K562 (cell line): Measurements from ENCODE around the gene IMMP1L. TPM values are rescaled to one million over a fixed set of nuclear protein-coding genes. Genes with fewer than 3 reads are reported as not detected.

ENCODE experiments used
- ATAC-seq: fragments of 200-7000 bp; cut with Tn5 transposase; 3 replicates; pipeline ENCODE4 v1.9.1; 2020; ENCODE audit warnings: moderate library complexity
- BruUV-seq: library from RNA; stranded (reverse); fragments of 400-500 nt; replicated peaks from 2 replicates; lab custom pipeline; 2021; lab: Mats Ljungman, UMichigan
- CTCF ChIA-PET: fragments of 300-600 bp; formaldehyde crosslinking; extraction: SDS; loops from one replicate; lab custom pipeline; 2021; ENCODE audit warnings: low intra/inter-chr PET ratio; lab: Yijun Ruan, JAX
- POLR2A ChIA-PET: fragments of 300-600, 350-650 bp; sonication (Branson Sonifier 250); formaldehyde crosslinking; extraction: SDS; loops from one replicate; lab custom pipeline; 2021; ENCODE audit warnings: antibody characterized with exemption, inconsistent platforms; lab: Yijun Ruan, JAX
- DNase-seq, 4 experiments: peaks; one replicate each; pipeline versions ENCODE4 v3.0.0 to v3.0.0-alpha.2; 2011 to 2018; ENCODE audit warnings: low spot score in 3 of 4, mixed read lengths in 3 of 4; ENCODE audit errors: extremely low read depth in 1 of 4
- FAIRE-seq: peaks from 2 replicates; lab custom pipeline; 2011; peaks lifted over from hg19 to GRCh38; lab: Jason Lieb, UNC
- H2AFZ ChIP-seq: 2 replicates; pipeline ENCODE4 v1.6.0; 2011; ENCODE audit warnings: low read depth, low read length, control low read depth, inconsistent platforms
- H3K27ac ChIP-seq: fragments of 200-600 bp; 3 replicates; pipeline ENCODE4 v1.8.0; 2011; ENCODE audit warnings: low read depth, mild to moderate bottlenecking, control low read depth, inconsistent platforms, low read length, moderate library complexity, mixed read lengths; ENCODE audit errors: extremely low read depth
- H3K27me3 ChIP-seq, 2 experiments: fragments of 300-600 bp in 1 of 2; 2 replicates in 1 of 2; 3 replicates in 1 of 2; pipeline versions ENCODE4 v1.6.0 to v1.8.0; 2011; ENCODE audit warnings: inconsistent platforms in 2 of 2, low read length in 2 of 2, mild to moderate bottlenecking in 1 of 2, mixed read lengths in 1 of 2, moderate library complexity in 1 of 2; ENCODE audit not compliant: control insufficient read depth in 2 of 2, insufficient read depth in 2 of 2
- H3K36me3 ChIP-seq: fragments of 300-600 bp; 3 replicates; pipeline ENCODE4 v1.8.0; 2011; ENCODE audit warnings: mild to moderate bottlenecking, low read length, inconsistent platforms; ENCODE audit not compliant: control insufficient read depth, insufficient read depth
- H3K4me1 ChIP-seq, 2 experiments: fragments of 200-600 bp in 1 of 2; replicated peaks in 1 of 2; 2 replicates in 1 of 2; 3 replicates in 1 of 2; pipeline versions ENCODE4 v1.5.1 to v1.8.0; 2011; ENCODE audit warnings: inconsistent platforms in 2 of 2, low read length in 2 of 2, mild to moderate bottlenecking in 1 of 2, mixed read lengths in 1 of 2, moderate library complexity in 1 of 2; ENCODE audit not compliant: control insufficient read depth in 2 of 2, insufficient read depth in 2 of 2
- H3K4me2 ChIP-seq: 2 replicates; pipeline ENCODE4 v1.6.1; 2011; ENCODE audit warnings: low read length, control low read depth, inconsistent platforms, mixed read lengths; ENCODE audit not compliant: insufficient read depth
- H3K4me3 ChIP-seq: fragments of 200-600 bp; sonication (generic), shearing (Covaris generic); 2 replicates; pipeline ENCODE4 v1.5.1; 2016; ENCODE audit warnings: control low read depth, inconsistent platforms
- H3K79me2 ChIP-seq: fragments of 200-600 bp; 3 replicates; pipeline ENCODE4 v1.8.0; 2011; ENCODE audit warnings: low read length, inconsistent platforms; ENCODE audit not compliant: control insufficient read depth, insufficient read depth
- H3K9ac ChIP-seq, 2 experiments: 2 replicates each; pipeline versions ENCODE4 v1.6.0 to v1.6.1; 2011; ENCODE audit warnings: low read depth in 2 of 2, low read length in 2 of 2, control low read depth in 1 of 2, inconsistent platforms in 1 of 2, mild to moderate bottlenecking in 1 of 2, mixed read lengths in 1 of 2; ENCODE audit not compliant: insufficient read depth in 1 of 2
- H3K9me1 ChIP-seq: one replicate; pipeline ENCODE4 v1.6.0; 2011; ENCODE audit warnings: inconsistent platforms, mild to moderate bottlenecking, low read length, moderate library complexity; ENCODE audit not compliant: control insufficient read depth, insufficient read depth
- H3K9me3 ChIP-seq: replicated peaks from 2 replicates; pipeline ENCODE4 v1.5.1; 2011; ENCODE audit warnings: low read depth, low read length, inconsistent platforms; ENCODE audit not compliant: control insufficient read depth, insufficient read depth
- H4K20me1 ChIP-seq: replicated peaks from 2 replicates; pipeline ENCODE4 v1.6.1; 2011; ENCODE audit warnings: low read length, inconsistent platforms, mixed read lengths; ENCODE audit not compliant: control insufficient read depth, insufficient read depth
- ESRRA ChIP-seq: fragments of 450-650 bp; IDR thresholded peaks from 2 replicates; pipeline ENCODE4 v1.6.1; 2014; ENCODE audit warnings: low read depth, mild to moderate bottlenecking, moderate library complexity, borderline replicate concordance
- JUND ChIP-seq, 2 experiments: IDR thresholded peaks; 2 replicates in 1 of 2; 3 replicates in 1 of 2; pipeline ENCODE4 v1.6.1; 2011; ENCODE audit warnings: borderline replicate concordance in 2 of 2, low read depth in 2 of 2, low read length in 2 of 2, improper control_type of control experiment in 1 of 2, missing biosample characterization in 1 of 2, missing genetic modification characterization in 1 of 2, missing genetic modification reagents in 1 of 2
- LARP7 ChIP-seq: fragments of 450-650 bp; IDR thresholded peaks from 2 replicates; pipeline ENCODE4 v1.6.1; 2016
- LEF1 ChIP-seq: fragments of 450-650 bp; IDR thresholded peaks from 2 replicates; pipeline ENCODE4 v1.6.1; 2016; ENCODE audit warnings: mild to moderate bottlenecking
- MCM3 ChIP-seq: fragments of 450-650 bp; IDR thresholded peaks from 2 replicates; pipeline ENCODE4 v1.6.1; 2016
- MTA1 ChIP-seq: fragments of 450-650 bp; IDR thresholded peaks from 2 replicates; pipeline ENCODE4 v1.6.1; 2017; ENCODE audit warnings: borderline replicate concordance
- MTA2 ChIP-seq: fragments of 450-650 bp; IDR thresholded peaks from 2 replicates; pipeline ENCODE4 v1.6.1; 2016; ENCODE audit warnings: low read depth
- MTF1 ChIP-seq: fragments of 250-450 bp; sonication (Bioruptor Pico); IDR thresholded peaks from 2 replicates; pipeline ENCODE4 v1.9.0; 2021; ENCODE audit warnings: moderate library complexity, mild to moderate bottlenecking, inconsistent platforms, borderline replicate concordance
- RB1 ChIP-seq: fragments of 450-650 bp; IDR thresholded peaks from 2 replicates; pipeline ENCODE4 v1.6.1; 2017; ENCODE audit warnings: low read depth, mild to moderate bottlenecking
- RFX5 ChIP-seq: IDR thresholded peaks from 2 replicates; pipeline ENCODE4 v1.6.1; 2011; ENCODE audit warnings: low read depth, mild to moderate bottlenecking, improper control_type of control experiment, low read length
- SMARCC2 ChIP-seq: fragments of 450-650 bp; IDR thresholded peaks from 2 replicates; pipeline ENCODE4 v1.6.1; 2017; ENCODE audit warnings: antibody characterized with exemption, moderate library complexity, mild to moderate bottlenecking, low read depth
- SREBF1 ChIP-seq: fragments of 150-350 bp; IDR thresholded peaks from 2 replicates; pipeline ENCODE4 v1.6.1; 2014; ENCODE audit warnings: antibody characterized with exemption, low read depth, low read length, borderline replicate concordance
- ZNF253 ChIP-seq: fragments of 250-450 bp; sonication (Bioruptor Pico); conservative IDR thresholded peaks from 2 replicates; pipeline ENCODE4 v1.6.1; 2021; ENCODE audit warnings: mild to moderate bottlenecking
- WGBS: fragments of 100-300 bp; shearing (Covaris generic); methylation state at CpG from one replicate; pipeline ENCODE4 v1.1.6; 2016; ENCODE audit warnings: low coverage, mixed read lengths; ENCODE audit not compliant: insufficient coverage; ENCODE audit errors: missing lambda C conversion rate; 5-methylcytosine and 5-hydroxymethylcytosine counted together
- in situ Hi-C: fragments of 300-500 bp; cut with MboI; formaldehyde crosslinking; loops from 4 replicates; pipeline ENCODE4 v1.15.0; 2018; ENCODE audit warnings: inconsistent platforms, mixed read lengths
- intact Hi-C: fragments of 100-400 bp; cut with micrococcal nuclease; formaldehyde crosslinking; loops from 2 replicates; pipeline ENCODE4 v1.14.2; 2022
- polyA plus RNA-seq, 8 experiments: library from polyadenylated mRNA; depleted of rRNA in 4 of 8; stranded (reverse) in 5 of 8; unstranded in 3 of 8; fragments of >200 nt; fragmentation: Nextera tagmentation in 2 of 8; fragmentation: Illumina TruSeq in 1 of 8; extraction: Ambion mirVana in 2 of 8; extraction: Trizol in 1 of 8; gene quantifications; 2 replicates each; pipeline versions ENCODE4 v1.2.1 to v1.2.3, GENCODE V29; 2011 to 2014; ENCODE audit warnings: inconsistent platforms in 1 of 8, missing spikeins in 1 of 8
- total RNA-seq, 7 experiments: library from RNA; depleted of rRNA in 6 of 7; stranded (reverse); fragments of >200 nt in 6 of 7; fragmentation: Illumina TruSeq in 2 of 7; extraction: Trizol in 2 of 7; gene quantifications; 2 replicates each; pipeline versions ENCODE4 v1.2.1 to v1.2.3, GENCODE V29; 2011 to 2021; ENCODE audit warnings: low replicate concordance in 1 of 7
- TF ChIP-seq, protein P1 (sequence below): fragments of 450-650 bp; formaldehyde crosslinking; IDR thresholded peaks from 2 replicates; pipeline ENCODE4 v1.4.0; 2020; ENCODE audit warnings: mild to moderate bottlenecking, moderate library complexity
- TF ChIP-seq, protein P2 (sequence below): sonication (generic); formaldehyde crosslinking; IDR thresholded peaks from 2 replicates; pipeline ENCODE4 v1.8.0; 2022; ENCODE audit warnings: mild to moderate bottlenecking, missing genetic modification reagents
- TF ChIP-seq, protein P3 (sequence below): fragments of 450-650 bp; formaldehyde crosslinking; conservative IDR thresholded peaks from 2 replicates; pipeline ENCODE4 v1.4.0; 2022; ENCODE audit warnings: mild to moderate bottlenecking, missing genetic modification characterization
- TF ChIP-seq, protein P4 (sequence below), 2 experiments: fragments of 200-800 bp in 1 of 2; sonication (Bioruptor generic) in 1 of 2; sonication (generic) in 1 of 2; formaldehyde crosslinking in 1 of 2; IDR thresholded peaks in 1 of 2; conservative IDR thresholded peaks in 1 of 2; 2 replicates each; pipeline versions ENCODE4 v1.5.0 to v1.6.1; 2016 to 2020; ENCODE audit warnings: missing compliant biosample characterization in 1 of 2, missing genetic modification characterization in 1 of 2, missing genetic modification reagents in 1 of 2

The IMMP1L gene
- total and polyA plus RNA-seq, 9 of the 15 experiments (the other 6 are each of a cell fraction or from before 2014, with no cell fraction given), result 56.0 to 245 (median 169) TPM

DNA sequence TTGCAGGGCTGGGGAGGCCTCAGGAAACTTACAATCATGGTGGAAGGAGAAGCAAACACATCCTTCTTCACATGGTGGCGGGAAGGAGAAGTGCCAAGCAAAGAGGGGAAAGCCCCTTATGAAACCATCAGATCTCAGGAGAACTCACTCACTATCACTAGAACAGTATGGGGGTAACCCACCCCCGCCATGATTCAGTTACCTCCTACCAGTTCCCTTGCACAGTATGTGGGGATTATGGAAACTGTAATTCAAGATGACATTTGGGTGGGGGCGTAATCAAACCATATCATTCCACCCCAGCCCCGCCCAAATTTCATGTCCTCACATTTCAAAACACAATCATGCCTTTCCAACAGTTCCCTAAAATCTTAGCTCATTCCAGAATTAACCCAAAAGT lies 16.2 kb downstream of the IMMP1L start:
- DNase-seq (no peak), FAIRE-seq (no peak), ATAC-seq (no peak; the same call in 2 of the 3 replicates)
- Histone ChIP-seq H3K36me3 (peaks cover 31% of the 10 kb centered on the region; the same call in 2 of the 3 replicates), H3K4me1 (no peaks in the 10 kb centered on the region; a peak in 1 of 5 replicates), H3K9me1 (no peaks in the 10 kb centered on the region), H3K9me3 (no peaks in the 10 kb centered on the region), H3K27me3 (no peaks in the 10 kb centered on the region), H3K4me3 (no peak overlapping the region), H3K79me2 (peaks cover 75% of the 10 kb centered on the region), H3K4me2 (no peak overlapping the region), H4K20me1 (no peaks in the 10 kb centered on the region), H3K27ac (no peak overlapping the region), H2AFZ (no peak overlapping the region), H3K9ac (no peak overlapping the region)
- intact Hi-C loops, result no loop called here
- WGBS, result 94% methylated on average over 4 of the region's 4 CpGs
- ChIA-PET POLR2A (interaction anchor here (0.7 to 2.3 kb wide), 3 partner anchors 8 to 188 kb away, joined by 3 to 5 read pairs (median 4); no protein-coding TSS in a partner anchor), CTCF (no interaction called here)
- in situ Hi-C loops, result no loop called here
- BruUV-seq, result no TSS peak
- TF ChIP-seq ZNF253 (CRISPR knock-in tag) (no peak), MTA2 (no peak), SREBF1 (no peak), LEF1 (no peak), RFX5 (no peak), RB1 (no peak), JUND (IDR thresholded peaks at IDR 0.05; ENCODE audit: borderline replicate concordance, low read depth, low read length) (no peak), JUND (tag; IDR thresholded peaks at IDR 0.05; ENCODE audit: borderline replicate concordance, low read depth, low read length) (no peak), MCM3 (no peak), MTF1 (CRISPR knock-in tag) (no peak), LARP7 (no peak), MTA1 (no peak), ESRRA (no peak), SMARCC2 (no peak)
- TF ChIP-seq, protein P1, sequence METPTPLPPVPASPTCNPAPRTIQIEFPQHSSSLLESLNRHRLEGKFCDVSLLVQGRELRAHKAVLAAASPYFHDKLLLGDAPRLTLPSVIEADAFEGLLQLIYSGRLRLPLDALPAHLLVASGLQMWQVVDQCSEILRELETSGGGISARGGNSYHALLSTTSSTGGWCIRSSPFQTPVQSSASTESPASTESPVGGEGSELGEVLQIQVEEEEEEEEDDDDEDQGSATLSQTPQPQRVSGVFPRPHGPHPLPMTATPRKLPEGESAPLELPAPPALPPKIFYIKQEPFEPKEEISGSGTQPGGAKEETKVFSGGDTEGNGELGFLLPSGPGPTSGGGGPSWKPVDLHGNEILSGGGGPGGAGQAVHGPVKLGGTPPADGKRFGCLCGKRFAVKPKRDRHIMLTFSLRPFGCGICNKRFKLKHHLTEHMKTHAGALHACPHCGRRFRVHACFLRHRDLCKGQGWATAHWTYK, result no peak
- TF ChIP-seq, protein P2, sequence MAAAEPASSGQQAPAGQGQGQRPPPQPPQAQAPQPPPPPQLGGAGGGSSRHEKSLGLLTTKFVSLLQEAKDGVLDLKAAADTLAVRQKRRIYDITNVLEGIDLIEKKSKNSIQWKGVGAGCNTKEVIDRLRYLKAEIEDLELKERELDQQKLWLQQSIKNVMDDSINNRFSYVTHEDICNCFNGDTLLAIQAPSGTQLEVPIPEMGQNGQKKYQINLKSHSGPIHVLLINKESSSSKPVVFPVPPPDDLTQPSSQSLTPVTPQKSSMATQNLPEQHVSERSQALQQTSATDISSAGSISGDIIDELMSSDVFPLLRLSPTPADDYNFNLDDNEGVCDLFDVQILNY, result no peak
- TF ChIP-seq, protein P3, sequence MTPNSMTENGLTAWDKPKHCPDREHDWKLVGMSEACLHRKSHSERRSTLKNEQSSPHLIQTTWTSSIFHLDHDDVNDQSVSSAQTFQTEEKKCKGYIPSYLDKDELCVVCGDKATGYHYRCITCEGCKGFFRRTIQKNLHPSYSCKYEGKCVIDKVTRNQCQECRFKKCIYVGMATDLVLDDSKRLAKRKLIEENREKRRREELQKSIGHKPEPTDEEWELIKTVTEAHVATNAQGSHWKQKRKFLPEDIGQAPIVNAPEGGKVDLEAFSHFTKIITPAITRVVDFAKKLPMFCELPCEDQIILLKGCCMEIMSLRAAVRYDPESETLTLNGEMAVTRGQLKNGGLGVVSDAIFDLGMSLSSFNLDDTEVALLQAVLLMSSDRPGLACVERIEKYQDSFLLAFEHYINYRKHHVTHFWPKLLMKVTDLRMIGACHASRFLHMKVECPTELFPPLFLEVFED, result no peak
- TF ChIP-seq, protein P4, sequence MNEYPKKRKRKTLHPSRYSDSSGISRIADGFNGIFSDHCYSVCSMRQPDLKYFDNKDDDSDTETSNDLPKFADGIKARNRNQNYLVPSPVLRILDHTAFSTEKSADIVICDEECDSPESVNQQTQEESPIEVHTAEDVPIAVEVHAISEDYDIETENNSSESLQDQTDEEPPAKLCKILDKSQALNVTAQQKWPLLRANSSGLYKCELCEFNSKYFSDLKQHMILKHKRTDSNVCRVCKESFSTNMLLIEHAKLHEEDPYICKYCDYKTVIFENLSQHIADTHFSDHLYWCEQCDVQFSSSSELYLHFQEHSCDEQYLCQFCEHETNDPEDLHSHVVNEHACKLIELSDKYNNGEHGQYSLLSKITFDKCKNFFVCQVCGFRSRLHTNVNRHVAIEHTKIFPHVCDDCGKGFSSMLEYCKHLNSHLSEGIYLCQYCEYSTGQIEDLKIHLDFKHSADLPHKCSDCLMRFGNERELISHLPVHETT (CRISPR knock-in tag; conservative IDR thresholded peaks at IDR 0.05 in 1 of 2, IDR thresholded peaks at IDR 0.05 in 1 of 2), result no peak
